ENCODE measurements around the gene CTNNBL1. TPM values are rescaled to one million over a fixed set of nuclear protein-coding genes. Genes with fewer than 3 reads are reported as not detected.

Gene CTNNBL1
- total RNA-seq, 1 experiment from 2014 or later: 55.4 TPM

DNA sequence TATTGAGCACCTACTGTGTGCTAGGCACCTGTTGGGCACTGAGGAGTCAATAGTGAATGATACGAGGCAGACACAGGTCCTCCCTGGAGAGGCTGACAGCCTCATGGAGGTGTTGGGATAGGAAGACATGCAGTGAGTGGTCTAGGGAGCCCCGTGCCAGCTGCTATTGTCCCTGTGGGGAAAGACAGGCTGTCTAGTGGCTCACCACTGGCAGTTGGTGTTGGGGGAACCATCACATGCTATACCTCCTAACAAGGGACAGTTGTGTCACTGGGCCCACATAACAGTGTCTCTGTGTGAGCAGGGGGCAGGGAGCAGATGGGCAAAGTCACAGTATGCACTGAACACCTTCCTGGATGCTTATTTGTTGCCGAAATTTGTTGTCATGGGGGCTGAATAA is 45.9 kb upstream of the CTNNBL1 start:
- peaks cover 42% of the 10 kb centered on the region for H3K27me3 ChIP-seq (ENCODE audit: insufficient read depth, low read length)
- POLR2A ChIA-PET: no interaction called here
- no peaks in the 10 kb centered on the region for H4K20me1 ChIP-seq (ENCODE audit: insufficient read depth)
- no peak overlapping the region for H3K4me2 ChIP-seq (ENCODE audit: low read length)
- CTCF ChIA-PET: no interaction called here
- H2AFZ ChIP-seq (ENCODE audit: low read depth, low read length, poor library complexity, severe bottlenecking): no peak overlapping the region
- DNase-seq (ENCODE audit: low read depth, low spot score) (no peak), ATAC-seq (no peak)
- no peak overlapping the region for H3K27ac ChIP-seq (ENCODE audit: low read depth, low read length)
- no peaks in the 10 kb centered on the region for H3K36me3 ChIP-seq (ENCODE audit: control insufficient read depth in 1 of 2, insufficient read depth in 2 of 2, low read length in 2 of 2)
- no peaks in the 10 kb centered on the region for H3K79me2 ChIP-seq (ENCODE audit: insufficient read depth, low read length)
- no peak overlapping the region for H3K4me3 ChIP-seq (replicated peaks in 1 of 2; ENCODE audit: low read depth in 1 of 2, low read length in 2 of 2)
- no TSS peak for BruUV-seq (replicated peaks)
- intact Hi-C loops (cut with micrococcal nuclease): no loop called here
- H3K9me3 ChIP-seq (ENCODE audit: control insufficient read depth in 1 of 2, insufficient read depth in 1 of 2, low read depth in 1 of 2, low read length in 2 of 2): no peaks in the 10 kb centered on the region
- no peaks in the 10 kb centered on the region for H3K9me2 ChIP-seq (ENCODE audit: insufficient read depth)
- TF ChIP-seq CEBPB (IDR thresholded peaks at IDR 0.05; ENCODE audit: low read depth) (no peak), FOSL1 (IDR thresholded peaks at IDR 0.05; ENCODE audit: low read depth) (no peak)
- RAD21 ChIA-PET (ENCODE audit: low non-redundant PET in 1 of 2, low total read pairs in 2 of 2, uncharacterized antibody in 2 of 2, unreplicated experiment in 2 of 2): no interaction called here
- no peak overlapping the region for H3K9ac ChIP-seq (ENCODE audit: low read length)
- H3K4me1 ChIP-seq (ENCODE audit: control insufficient read depth in 1 of 2, insufficient read depth in 2 of 2, low read length in 2 of 2): no peaks in the 10 kb centered on the region

DNA sequence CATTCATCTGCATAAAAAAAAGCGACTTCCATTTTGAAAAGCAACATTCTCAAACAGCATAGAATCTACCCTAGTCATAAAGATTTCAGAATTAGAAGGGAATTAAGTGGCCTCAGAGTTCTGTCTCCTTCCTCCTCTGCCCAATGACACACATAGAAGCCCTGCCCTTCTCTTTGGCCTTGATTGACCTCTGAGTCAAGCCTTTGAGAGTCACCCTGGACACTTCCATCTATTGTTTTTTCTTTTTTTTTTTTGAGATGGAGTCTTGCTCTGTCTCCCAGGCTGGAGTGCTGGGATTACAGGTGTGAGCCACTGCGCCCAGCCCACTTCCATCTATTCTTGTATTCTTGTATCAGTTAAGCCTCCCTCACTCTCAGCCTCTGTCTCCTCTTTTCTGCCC is 44.8 kb upstream of the CTNNBL1 start:
- TF ChIP-seq SIN3A (IDR thresholded peaks at IDR 0.05; ENCODE audit: low read depth) (no peak), YY1 (IDR thresholded peaks at IDR 0.05; ENCODE audit: extremely low read depth, insufficient replicate concordance, low read depth, low read length) (no peak), ZFX (IDR thresholded peaks at IDR 0.05) (no peak), POLR2A (IDR thresholded peaks at IDR 0.05; ENCODE audit: borderline replicate concordance, extremely low read depth, insufficient read depth, insufficient read length) (no peak), CEBPB (IDR thresholded peaks at IDR 0.05; ENCODE audit: low read depth) (no peak), SP1 (IDR thresholded peaks at IDR 0.05; ENCODE audit: low read depth) (no peak), POLR2AphosphoS5 (IDR thresholded peaks at IDR 0.05; ENCODE audit: low read depth, low read length) (no peak), ELF1 (IDR thresholded peaks at IDR 0.05; ENCODE audit: borderline replicate concordance, low read depth) (no peak), EZH2 (IDR thresholded peaks at IDR 0.05) (no peak), ZNF274 (IDR thresholded peaks at IDR 0.05; ENCODE audit: low read depth, low read length) (no peak)
- TF ChIP-seq, protein P1, sequence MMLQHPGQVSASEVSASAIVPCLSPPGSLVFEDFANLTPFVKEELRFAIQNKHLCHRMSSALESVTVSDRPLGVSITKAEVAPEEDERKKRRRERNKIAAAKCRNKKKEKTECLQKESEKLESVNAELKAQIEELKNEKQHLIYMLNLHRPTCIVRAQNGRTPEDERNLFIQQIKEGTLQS (IDR thresholded peaks at IDR 0.05): no peak
- TF ChIP-seq, protein P2, sequence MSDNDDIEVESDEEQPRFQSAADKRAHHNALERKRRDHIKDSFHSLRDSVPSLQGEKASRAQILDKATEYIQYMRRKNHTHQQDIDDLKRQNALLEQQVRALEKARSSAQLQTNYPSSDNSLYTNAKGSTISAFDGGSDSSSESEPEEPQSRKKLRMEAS (IDR thresholded peaks at IDR 0.05): no peak
- TF ChIP-seq, protein P3, sequence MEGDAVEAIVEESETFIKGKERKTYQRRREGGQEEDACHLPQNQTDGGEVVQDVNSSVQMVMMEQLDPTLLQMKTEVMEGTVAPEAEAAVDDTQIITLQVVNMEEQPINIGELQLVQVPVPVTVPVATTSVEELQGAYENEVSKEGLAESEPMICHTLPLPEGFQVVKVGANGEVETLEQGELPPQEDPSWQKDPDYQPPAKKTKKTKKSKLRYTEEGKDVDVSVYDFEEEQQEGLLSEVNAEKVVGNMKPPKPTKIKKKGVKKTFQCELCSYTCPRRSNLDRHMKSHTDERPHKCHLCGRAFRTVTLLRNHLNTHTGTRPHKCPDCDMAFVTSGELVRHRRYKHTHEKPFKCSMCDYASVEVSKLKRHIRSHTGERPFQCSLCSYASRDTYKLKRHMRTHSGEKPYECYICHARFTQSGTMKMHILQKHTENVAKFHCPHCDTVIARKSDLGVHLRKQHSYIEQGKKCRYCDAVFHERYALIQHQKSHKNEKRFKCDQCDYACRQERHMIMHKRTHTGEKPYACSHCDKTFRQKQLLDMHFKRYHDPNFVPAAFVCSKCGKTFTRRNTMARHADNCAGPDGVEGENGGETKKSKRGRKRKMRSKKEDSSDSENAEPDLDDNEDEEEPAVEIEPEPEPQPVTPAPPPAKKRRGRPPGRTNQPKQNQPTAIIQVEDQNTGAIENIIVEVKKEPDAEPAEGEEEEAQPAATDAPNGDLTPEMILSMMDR (IDR thresholded peaks at IDR 0.05 in 2 of 3, conservative IDR thresholded peaks at IDR 0.05 in 1 of 3; ENCODE audit: borderline replicate concordance in 1 of 3, insufficient read depth in 1 of 3, low read depth in 2 of 3, low read length in 2 of 3): no peak
- Histone ChIP-seq H3K4me2 (ENCODE audit: low read length) (no peak overlapping the region), H2AFZ (ENCODE audit: low read depth, low read length, poor library complexity, severe bottlenecking) (no peak overlapping the region), H3K4me3 (replicated peaks in 1 of 2; ENCODE audit: low read depth in 1 of 2, low read length in 2 of 2) (no peak overlapping the region), H3K27me3 (ENCODE audit: insufficient read depth, low read length) (peaks cover 32% of the 10 kb centered on the region; the same call in 1 of the 2 replicates), H3K9ac (ENCODE audit: low read length) (no peak overlapping the region), H3K4me1 (ENCODE audit: control insufficient read depth in 1 of 2, insufficient read depth in 2 of 2, low read length in 2 of 2) (no peaks in the 10 kb centered on the region), H3K36me3 (ENCODE audit: control insufficient read depth in 1 of 2, insufficient read depth in 2 of 2, low read length in 2 of 2) (no peaks in the 10 kb centered on the region), H3K27ac (ENCODE audit: low read depth, low read length) (no peak overlapping the region), H3K79me2 (ENCODE audit: insufficient read depth, low read length) (no peaks in the 10 kb centered on the region), H4K20me1 (ENCODE audit: insufficient read depth) (no peaks in the 10 kb centered on the region), H3K9me3 (ENCODE audit: control insufficient read depth in 1 of 2, insufficient read depth in 1 of 2, low read depth in 1 of 2, low read length in 2 of 2) (no peaks in the 10 kb centered on the region), H3K9me2 (ENCODE audit: insufficient read depth) (no peaks in the 10 kb centered on the region)
- DNase-seq (ENCODE audit: low read depth, low spot score): no peak
- no peak for ATAC-seq
- RAD21 ChIA-PET (ENCODE audit: low non-redundant PET in 1 of 2, low total read pairs in 2 of 2, uncharacterized antibody in 2 of 2, unreplicated experiment in 2 of 2): no interaction called here
- POLR2A ChIA-PET: no interaction called here
- BruUV-seq (replicated peaks): no TSS peak
- intact Hi-C loops (cut with micrococcal nuclease): no loop called here
- CTCF ChIA-PET: no interaction called here

Measured in HCT116 (cell line).